ENCODE measurements around the gene ZMAT3. TPM values are rescaled to one million over a fixed set of nuclear protein-coding genes. Genes with fewer than 3 reads are reported as not detected.
"Not testable (repeated sequence)": the region's sequence is repeated elsewhere in the genome, so short reads cannot be mapped to it uniquely, and the experiment has no call there.

The ZMAT3 gene
- total RNA-seq, 2 donors from 2014 or later: 31.0 to 37.9 TPM

DNA sequence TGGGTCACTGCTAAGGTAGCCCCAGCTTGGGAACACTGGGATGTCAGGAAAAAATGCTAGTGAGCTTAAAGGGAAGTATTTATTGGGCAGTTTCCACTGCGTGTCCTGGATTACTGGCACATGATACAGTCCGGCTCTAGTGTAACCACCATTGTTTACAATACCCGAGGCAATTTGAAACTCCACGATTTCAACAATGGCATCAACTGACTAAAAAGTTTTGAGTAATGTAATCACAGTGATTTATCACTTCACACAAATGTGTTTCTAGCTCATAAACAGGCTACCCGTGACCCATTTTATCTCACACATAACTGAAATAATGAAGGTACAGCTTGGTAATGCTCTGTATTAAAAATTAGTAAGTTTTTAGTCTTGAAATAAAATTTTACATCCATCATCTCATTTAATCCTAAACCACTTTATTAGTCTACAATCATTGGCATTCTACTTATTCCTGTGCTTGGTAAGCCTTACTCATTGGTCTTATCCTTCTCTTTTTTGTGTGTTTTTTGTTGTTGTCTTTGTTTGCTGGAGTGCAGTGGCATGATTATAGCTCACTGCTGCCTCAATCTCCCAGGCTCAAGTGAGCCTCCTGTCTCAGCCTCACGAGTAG lies 7.6 kb downstream of the ZMAT3 start:
- peaks cover 0 to 5% of the 10 kb centered on the region in 2 donors for H3K4me1 ChIP-seq (ENCODE audit: control insufficient read depth in 1 of 2, low read depth in 2 of 2)
- H3K27ac ChIP-seq: no peak overlapping the region
- H3K27me3 ChIP-seq (replicated peaks; ENCODE audit: insufficient read depth): no peaks in the 10 kb centered on the region
- ATAC-seq (ENCODE audit: insufficient number of reproducible peaks, low FRiP score, low read depth): no peak
- no peak for DNase-seq (ENCODE audit: low spot score)
- H3K9me3 ChIP-seq: no peaks in the 10 kb centered on the region
- H3K4me3 ChIP-seq: no peak overlapping the region
- TF ChIP-seq CTCF (IDR thresholded peaks at IDR 0.05): no peak
- no peaks in the 10 kb centered on the region for H3K36me3 ChIP-seq

DNA sequence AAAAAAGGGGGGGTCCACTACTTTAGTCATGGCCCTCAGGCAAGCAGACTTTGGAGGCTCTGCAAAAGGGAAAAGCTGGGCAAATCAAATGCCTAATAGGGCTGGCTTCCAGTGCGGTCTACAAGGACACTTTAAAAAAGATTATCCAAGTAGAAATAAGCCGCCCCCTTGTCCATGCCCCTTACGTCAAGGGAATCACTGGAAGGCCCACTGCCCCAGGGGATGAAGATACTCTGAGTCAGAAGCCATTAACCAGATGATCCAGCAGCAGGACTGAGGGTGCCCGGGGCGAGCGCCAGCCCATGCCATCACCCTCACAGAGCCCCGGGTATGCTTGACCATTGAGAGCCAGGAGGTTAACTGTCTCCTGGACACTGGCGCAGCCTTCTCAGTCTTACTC lies 15.3 kb downstream of the ZMAT3 start:
- no peak overlapping the region for H3K27ac ChIP-seq
- DNase-seq (ENCODE audit: low spot score) (no peak), ATAC-seq (ENCODE audit: insufficient number of reproducible peaks, low FRiP score, low read depth) (no peak)
- H3K4me1 ChIP-seq (ENCODE audit: control insufficient read depth in 1 of 2, low read depth in 2 of 2): no peaks in the 10 kb centered on the region
- no peaks in the 10 kb centered on the region for H3K9me3 ChIP-seq
- H3K27me3 ChIP-seq (replicated peaks; ENCODE audit: insufficient read depth): no peaks in the 10 kb centered on the region
- H3K36me3 ChIP-seq: no peaks in the 10 kb centered on the region
- H3K4me3 ChIP-seq: no peak overlapping the region
- TF ChIP-seq CTCF (IDR thresholded peaks at IDR 0.05): no peak

GRCh38 chr3:179054565-179054964 lies 17.0 kb downstream of the ZMAT3 start:
- not testable (repeated sequence) for H3K9me3 ChIP-seq; H3K4me3 ChIP-seq; H3K4me1 ChIP-seq (ENCODE audit: control insufficient read depth in 1 of 2, low read depth in 2 of 2); ATAC-seq (ENCODE audit: insufficient number of reproducible peaks, low FRiP score, low read depth); DNase-seq (ENCODE audit: low spot score); H3K27me3 ChIP-seq (replicated peaks; ENCODE audit: insufficient read depth); H3K27ac ChIP-seq; H3K36me3 ChIP-seq

DNA sequence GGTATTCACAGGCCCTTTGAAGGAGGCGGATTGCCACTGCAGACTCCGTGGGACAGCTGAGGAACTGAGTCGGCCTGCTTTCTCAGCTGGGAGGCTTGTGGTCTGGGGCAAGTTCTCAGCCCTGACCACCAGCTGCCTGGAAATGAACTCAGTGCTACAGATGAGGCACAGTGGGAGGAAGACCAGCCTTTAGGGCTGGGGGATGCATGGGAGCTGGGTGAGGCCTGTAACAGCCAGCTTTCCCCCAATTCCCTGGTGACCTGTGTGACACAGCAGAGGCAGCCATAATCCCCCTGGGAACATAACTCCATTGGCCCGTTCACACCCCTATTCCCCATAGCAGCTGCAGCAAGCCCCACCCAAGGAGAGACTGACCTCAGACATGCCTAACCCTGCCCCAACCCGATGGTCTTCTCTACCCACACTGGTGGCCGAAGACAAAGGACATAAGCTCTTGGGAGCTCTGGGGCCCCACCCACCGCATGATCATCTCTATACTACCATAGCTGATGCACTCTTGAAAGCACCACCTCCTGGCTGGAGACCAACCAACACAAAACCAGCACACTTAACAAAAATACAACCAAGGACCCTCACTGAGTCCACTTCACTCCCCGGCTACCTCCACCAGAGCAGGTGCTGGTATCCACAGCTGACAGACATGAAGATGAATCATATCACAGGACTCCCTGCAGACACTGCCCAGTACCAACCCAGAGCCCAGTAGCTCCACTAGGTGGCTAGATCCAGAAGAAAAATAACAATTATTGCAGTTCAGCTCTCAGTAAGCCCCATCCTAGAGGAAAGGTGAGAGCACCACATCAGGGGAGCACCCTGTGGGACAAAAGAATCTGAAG lies 24.9 kb downstream of the ZMAT3 start:
- TF ChIP-seq CTCF (IDR thresholded peaks at IDR 0.05): no peak
- no peak overlapping the region for H3K27ac ChIP-seq
- ATAC-seq (ENCODE audit: insufficient number of reproducible peaks, low FRiP score, low read depth) (no peak), DNase-seq (ENCODE audit: low spot score) (no peak)
- H3K4me1 ChIP-seq (ENCODE audit: control insufficient read depth in 1 of 2, low read depth in 2 of 2): no peaks in the 10 kb centered on the region
- no peaks in the 10 kb centered on the region for H3K36me3 ChIP-seq
- no peak overlapping the region for H3K4me3 ChIP-seq
- no peaks in the 10 kb centered on the region for H3K9me3 ChIP-seq
- no peaks in the 10 kb centered on the region for H3K27me3 ChIP-seq (replicated peaks; ENCODE audit: insufficient read depth)

DNA sequence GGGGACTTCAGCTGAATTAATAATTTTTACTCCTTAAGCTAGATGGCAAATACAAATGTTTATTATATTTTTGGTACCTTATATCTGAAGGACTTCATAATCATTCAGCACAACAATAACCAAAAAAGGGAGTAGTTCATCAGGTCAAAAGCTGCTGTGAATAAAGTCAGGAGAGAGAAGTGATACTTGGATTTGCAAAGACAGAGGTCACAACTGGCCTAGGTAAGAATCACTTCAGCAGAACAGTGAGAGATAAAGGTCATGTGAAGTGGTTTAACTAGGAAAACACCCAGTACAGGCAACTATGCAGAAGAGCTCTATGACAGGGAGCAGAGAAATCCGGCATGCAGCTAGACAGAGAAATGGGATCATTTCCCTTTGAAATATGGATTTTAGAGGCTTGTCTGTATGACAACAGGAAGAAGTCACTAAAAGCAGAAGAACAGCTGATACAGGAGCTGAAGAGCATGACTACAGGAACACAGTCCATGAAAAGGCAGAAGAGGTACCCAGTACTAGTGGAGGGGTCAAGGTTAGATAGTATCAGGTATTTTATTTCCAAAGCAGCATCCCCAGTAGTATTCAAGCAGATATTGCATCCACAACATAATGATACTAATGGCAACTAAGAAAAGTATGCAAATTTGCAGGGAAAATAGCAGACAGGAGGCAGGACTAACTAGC lies 25.7 kb downstream of the ZMAT3 start:
- H3K4me1 ChIP-seq (ENCODE audit: control insufficient read depth in 1 of 2, low read depth in 2 of 2): no peaks in the 10 kb centered on the region
- no peak overlapping the region for H3K27ac ChIP-seq
- no peak for TF ChIP-seq CTCF (IDR thresholded peaks at IDR 0.05)
- no peaks in the 10 kb centered on the region for H3K9me3 ChIP-seq
- H3K4me3 ChIP-seq: no peak overlapping the region
- no peaks in the 10 kb centered on the region for H3K36me3 ChIP-seq
- ATAC-seq (ENCODE audit: insufficient number of reproducible peaks, low FRiP score, low read depth): no peak
- no peaks in the 10 kb centered on the region for H3K27me3 ChIP-seq (replicated peaks; ENCODE audit: insufficient read depth)
- no peak for DNase-seq (ENCODE audit: low spot score)

DNA sequence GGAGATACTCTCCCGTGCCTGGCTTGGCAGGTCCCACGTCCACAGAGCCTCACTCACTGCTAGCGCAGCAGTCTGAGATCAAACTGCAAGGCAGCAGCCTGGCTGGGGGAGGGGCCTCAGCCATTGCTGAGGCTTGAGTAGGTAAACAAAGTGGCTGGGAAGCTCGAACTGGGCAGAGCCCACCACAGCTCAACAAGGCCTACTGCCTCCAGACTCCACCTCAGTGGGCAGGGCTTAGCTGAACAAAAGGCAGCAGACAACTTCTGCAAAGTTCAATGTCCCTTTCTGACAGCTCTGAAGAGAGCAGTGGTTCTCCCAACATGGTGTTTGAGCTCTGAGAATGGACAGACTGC lies 32.7 kb downstream of the ZMAT3 start:
- not testable (repeated sequence) for H3K9me3 ChIP-seq; ATAC-seq (ENCODE audit: insufficient number of reproducible peaks, low FRiP score, low read depth); H3K27ac ChIP-seq; H3K27me3 ChIP-seq (replicated peaks; ENCODE audit: insufficient read depth); H3K4me3 ChIP-seq; H3K36me3 ChIP-seq; DNase-seq (ENCODE audit: low spot score)
- peaks cover 3 to 21% of the 10 kb centered on the region in 2 donors for H3K4me1 ChIP-seq (ENCODE audit: control insufficient read depth in 1 of 2, low read depth in 2 of 2)

Measured in thoracic aorta (tissue), 2 donors.